Hepatocyte (in vitro differentiated cells): ENCODE results near the gene TWSG1.

Experiments
- CTCF ChIP-seq: fragments of 200-600 bp; sonication (generic); IDR thresholded peaks from 2 replicates; pipeline ENCODE4 v1.5.1; 2016; ENCODE audit warnings: antibody characterized with exemption, mild to moderate bottlenecking; ENCODE audit not compliant: poor library complexity
- EZH2 ChIP-seq: fragments of 200-600 bp; sonication (generic); IDR thresholded peaks from 2 replicates; pipeline ENCODE4 v1.6.1; 2016; ENCODE audit warnings: antibody characterized with exemption, mild to moderate bottlenecking, borderline replicate concordance

GRCh38 chr18:9325716-9326115 is 8.9 kb upstream of the TWSG1 start:
- TF ChIP-seq CTCF (no peak), EZH2 (no peak)
